ENCODE data around the gene RAD51AP1. TPM values are rescaled to one million over a fixed set of nuclear protein-coding genes. Genes with fewer than 3 reads are reported as not detected.
A peak's percentile ranks its signal among the peaks of the same experiment; 100 is the strongest.

Gene RAD51AP1
- total RNA-seq, 1 donor from 2014 or later, result 3.7 TPM

- Histone ChIP-seq H3K36me3 (peaks cover 70% of the 10 kb centered on the region), H3K9me3 (no peaks in the 10 kb centered on the region), H3K4me1 (no peaks in the 10 kb centered on the region), H3K4me3 (no peak overlapping the region), H3K27me3 (ENCODE audit: low read depth) (no peaks in the 10 kb centered on the region), H3K27ac (no peak overlapping the region)
- TF ChIP-seq CTCF (IDR thresholded peaks at IDR 0.05), result peak; percentile 55
- intact Hi-C loops (cut with DNase I), result no loop called here
- no peak for DNase-seq
- ATAC-seq, result no peak
These were observed 11.7 kb upstream of the RAD51AP1 start for GRCh38 chr12:4526923-4527546.

DNA sequence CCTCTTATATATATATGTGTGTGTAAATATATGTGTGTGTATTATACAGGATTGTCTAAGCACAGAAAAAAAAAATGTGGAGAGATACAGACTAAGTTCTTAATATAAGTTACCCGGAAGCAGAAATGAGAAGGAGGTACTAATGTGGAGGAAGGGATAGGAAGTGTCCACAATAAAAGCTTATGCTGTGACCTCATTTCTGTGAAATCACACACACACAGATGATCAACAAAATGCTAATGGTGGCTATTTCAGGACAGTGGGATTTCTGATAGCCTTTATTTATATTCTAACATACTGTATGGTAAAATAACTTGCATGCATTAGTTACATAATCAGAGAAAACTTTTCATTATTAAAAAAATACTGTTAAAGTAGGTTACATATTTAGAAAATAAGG is 8.5 kb upstream of the RAD51AP1 start:
- DNase-seq (no peak), ATAC-seq (no peak)
- Histone ChIP-seq H3K36me3 (peaks cover 80% of the 10 kb centered on the region), H3K9me3 (no peaks in the 10 kb centered on the region), H3K27me3 (ENCODE audit: low read depth) (no peaks in the 10 kb centered on the region), H3K4me3 (no peak overlapping the region), H3K27ac (no peak overlapping the region), H3K4me1 (no peaks in the 10 kb centered on the region)
- no peak for TF ChIP-seq CTCF (IDR thresholded peaks at IDR 0.05)
- intact Hi-C loops (cut with DNase I), result no loop called here

DNA sequence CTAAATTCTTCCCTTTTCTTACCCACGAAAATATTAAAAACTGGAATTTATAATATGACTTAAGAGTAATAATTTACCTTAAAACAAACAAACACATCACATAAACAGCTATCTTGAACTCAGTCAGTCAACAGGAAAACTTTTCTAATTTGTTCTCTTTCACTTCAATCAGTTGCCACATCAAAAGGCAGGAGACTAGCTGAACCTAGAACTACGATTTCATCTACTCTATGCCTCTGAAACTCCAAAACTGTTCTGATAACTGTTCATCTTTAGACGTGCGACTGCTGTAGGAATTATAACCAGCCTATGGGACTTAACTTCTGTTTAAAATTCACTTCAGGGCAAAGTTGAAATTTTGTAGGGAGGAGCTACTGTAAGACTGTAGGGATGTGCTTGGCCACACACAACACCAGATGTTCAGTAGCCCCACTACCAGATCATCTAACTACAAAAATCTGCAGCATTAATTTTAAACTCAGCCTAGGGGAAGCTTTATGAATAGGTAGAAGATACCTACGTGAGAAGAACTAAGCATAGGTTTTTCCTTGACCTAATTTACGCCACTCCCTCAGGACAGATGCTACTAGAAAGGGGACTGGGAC is 7.6 kb upstream of the RAD51AP1 start:
- DNase-seq (no peak), ATAC-seq (no peak)
- intact Hi-C loops (cut with DNase I), result no loop called here
- Histone ChIP-seq H3K27me3 (ENCODE audit: low read depth) (no peaks in the 10 kb centered on the region), H3K4me1 (no peaks in the 10 kb centered on the region), H3K27ac (no peak overlapping the region), H3K4me3 (no peak overlapping the region), H3K9me3 (no peaks in the 10 kb centered on the region), H3K36me3 (peaks cover 73% of the 10 kb centered on the region)
- TF ChIP-seq CTCF (IDR thresholded peaks at IDR 0.05), result no peak

GRCh38 chr12:4535092-4535491 is 3.6 kb upstream of the RAD51AP1 start:
- peaks cover 17% of the 10 kb centered on the region for H3K4me1 ChIP-seq
- no peak overlapping the region for H3K4me3 ChIP-seq
- no peak overlapping the region for H3K27ac ChIP-seq
- H3K36me3 ChIP-seq, result peaks cover 51% of the 10 kb centered on the region
- intact Hi-C loops (cut with DNase I), result no loop called here
- no peak for TF ChIP-seq CTCF (IDR thresholded peaks at IDR 0.05)
- no peaks in the 10 kb centered on the region for H3K9me3 ChIP-seq
- ATAC-seq (no peak), DNase-seq (no peak)
- H3K27me3 ChIP-seq (ENCODE audit: low read depth), result no peaks in the 10 kb centered on the region

DNA sequence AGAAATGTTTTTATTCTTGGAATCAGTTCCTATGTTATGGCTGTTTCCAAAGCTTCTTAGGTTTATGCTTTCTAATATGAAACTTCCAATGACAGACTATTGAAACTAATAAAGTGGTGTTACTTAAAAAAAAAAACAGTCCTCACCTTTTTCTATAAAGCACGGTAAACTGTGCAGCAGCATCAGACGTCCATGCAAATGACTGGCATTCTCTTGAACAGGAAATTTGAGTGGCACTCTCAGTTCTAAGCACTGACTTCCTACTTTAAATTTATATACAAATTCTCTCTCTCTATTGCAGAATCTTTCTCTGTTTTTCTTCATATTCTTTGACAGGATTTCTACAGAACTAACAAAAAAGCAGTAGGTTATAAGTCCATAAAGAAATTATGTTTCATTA is 2.8 kb upstream of the RAD51AP1 start:
- TF ChIP-seq CTCF (IDR thresholded peaks at IDR 0.05), result no peak
- no peak for ATAC-seq
- Histone ChIP-seq H3K4me3 (no peak overlapping the region), H3K27ac (no peak overlapping the region), H3K27me3 (ENCODE audit: low read depth) (no peaks in the 10 kb centered on the region), H3K4me1 (peaks cover 17% of the 10 kb centered on the region), H3K36me3 (peaks cover 44% of the 10 kb centered on the region), H3K9me3 (no peaks in the 10 kb centered on the region)
- no peak for DNase-seq
- intact Hi-C loops (cut with DNase I), result no loop called here
